GM18867 (cell line): ENCODE data around the gene LCN6.
"Not testable (repeated sequence)": the region's sequence is repeated elsewhere in the genome, so short reads cannot be mapped to it uniquely, and the experiment has no call there.

ENCODE experiments used
- ATAC-seq: cut with Tn5 transposase; IDR thresholded peaks from one replicate; pipeline ENCODE4 v1.9.1; 2021; ENCODE audit warnings: mild to moderate bottlenecking, moderate library complexity; ENCODE audit not compliant: unreplicated experiment

Gene LCN6

GRCh38 chr9:136760424-136760823 lies 12.1 kb upstream of the LCN6 start:
- no peak for ATAC-seq

DNA sequence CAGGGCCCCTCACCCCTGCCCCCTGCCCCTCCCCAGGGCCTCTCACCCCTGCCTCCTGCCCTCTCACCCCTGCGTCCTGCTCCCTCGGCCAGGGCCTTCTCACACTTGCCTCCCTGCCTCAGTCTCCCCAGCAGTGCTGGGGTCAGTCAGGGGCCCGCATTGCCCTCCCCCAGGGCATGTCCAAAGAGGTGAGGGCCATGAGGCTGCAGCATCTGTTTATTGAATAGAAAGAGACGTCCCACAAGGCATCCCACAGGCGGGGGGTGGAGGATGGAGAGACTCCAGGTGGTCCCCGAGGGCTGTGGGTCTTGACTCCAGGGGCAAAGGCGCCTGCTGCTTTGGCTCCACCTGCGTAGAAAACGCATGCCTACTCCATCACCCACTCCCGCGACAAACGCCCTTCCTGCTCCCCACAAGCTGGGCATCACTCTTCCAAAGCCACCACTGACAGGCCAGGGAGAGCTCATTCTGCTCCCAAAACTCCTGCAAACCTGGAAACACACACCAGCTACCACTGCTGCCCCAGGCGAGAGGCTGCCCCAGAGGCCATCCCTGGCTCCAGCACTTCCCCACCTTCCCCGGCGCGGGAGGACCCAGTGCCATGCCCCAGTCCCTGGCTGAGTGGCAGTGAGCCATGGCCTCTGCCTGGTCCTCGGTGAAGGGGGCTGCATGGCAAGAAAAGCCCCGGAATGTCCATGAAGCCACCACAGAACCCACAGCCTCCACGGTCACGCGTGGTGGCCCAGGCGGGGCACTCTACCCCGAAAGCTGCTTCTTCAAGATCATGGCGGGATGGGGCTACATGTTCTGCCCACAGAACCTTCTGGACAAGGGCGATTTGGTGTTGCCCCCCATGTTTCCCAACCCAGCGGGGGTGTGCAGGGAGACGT lies 11.4 kb upstream of the LCN6 start:
- ATAC-seq: no peak

DNA sequence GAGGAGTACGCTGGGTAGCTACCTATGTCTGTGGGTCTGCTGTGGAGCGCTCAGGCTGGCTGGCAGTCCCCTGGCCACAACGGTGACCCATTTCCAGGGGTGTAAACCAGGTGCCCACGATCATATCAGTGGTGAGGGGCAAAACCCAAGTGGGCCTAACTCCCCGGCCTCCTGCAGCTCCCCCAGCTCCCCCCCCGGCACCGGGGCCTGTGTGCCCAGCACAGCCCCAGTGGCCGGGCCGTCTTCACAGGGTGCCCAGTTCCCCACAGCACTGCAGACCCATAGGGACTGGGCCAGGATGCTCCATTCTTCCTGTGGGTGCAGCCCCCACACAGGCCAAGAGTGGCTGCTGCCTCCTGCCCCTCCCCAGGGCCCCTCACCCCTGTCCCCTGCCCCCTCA lies 10.7 kb upstream of the LCN6 start:
- no peak for ATAC-seq

- ATAC-seq: no peak
Observed at GRCh38 chr9:136757751-136758140, 9.4 kb upstream of the LCN6 start.

- ATAC-seq: no peak
Observed at GRCh38 chr9:136757328-136757727, 9.0 kb upstream of the LCN6 start.

GRCh38 chr9:136756836-136757235 lies 8.5 kb upstream of the LCN6 start:
- ATAC-seq: no peak

GRCh38 chr9:136756134-136756438 lies 7.8 kb upstream of the LCN6 start:
- no peak for ATAC-seq

DNA sequence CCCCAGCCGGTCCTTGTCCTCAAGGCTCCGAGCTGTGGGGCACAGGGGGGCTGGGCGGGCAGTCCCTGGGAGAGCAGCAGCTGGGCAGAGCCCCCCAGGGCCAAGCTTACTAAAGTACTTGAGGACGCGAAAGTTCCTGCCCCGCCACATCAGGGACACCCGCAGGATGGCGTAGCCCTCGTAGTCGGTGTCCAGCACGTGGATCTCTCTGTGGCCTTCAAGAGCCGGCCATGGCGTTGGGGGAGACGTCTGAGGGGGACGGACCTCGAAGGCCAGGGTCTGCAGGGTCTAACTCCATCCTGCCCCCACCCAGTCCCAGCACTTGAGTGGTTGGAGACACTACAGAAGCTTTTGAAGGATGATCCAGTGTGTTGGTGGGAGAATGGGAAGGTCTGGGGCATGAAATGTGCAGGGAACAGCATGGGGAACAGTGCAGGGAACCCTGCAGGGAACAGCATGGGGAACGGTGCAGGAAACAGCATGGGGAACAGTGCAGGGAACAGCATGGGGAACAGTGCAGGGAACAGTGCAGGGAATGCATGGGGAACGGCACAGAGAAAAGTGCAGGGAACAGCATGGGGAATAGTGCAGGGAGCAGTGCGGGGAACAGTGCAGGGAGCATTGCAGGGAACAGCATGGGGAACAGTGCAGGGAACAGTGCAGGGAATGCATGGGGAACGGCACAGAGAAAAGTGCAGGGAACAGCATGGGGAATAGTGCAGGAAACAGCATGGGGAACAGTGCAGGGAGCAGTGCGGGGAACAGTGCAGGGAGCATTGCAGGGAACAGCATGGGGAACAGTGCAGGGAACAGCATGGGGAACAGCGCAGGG lies 7.2 kb upstream of the LCN6 start:
- not testable (repeated sequence) for ATAC-seq

- ATAC-seq: no peak
Observed at GRCh38 chr9:136754626-136755301, 6.4 kb upstream of the LCN6 start.

DNA sequence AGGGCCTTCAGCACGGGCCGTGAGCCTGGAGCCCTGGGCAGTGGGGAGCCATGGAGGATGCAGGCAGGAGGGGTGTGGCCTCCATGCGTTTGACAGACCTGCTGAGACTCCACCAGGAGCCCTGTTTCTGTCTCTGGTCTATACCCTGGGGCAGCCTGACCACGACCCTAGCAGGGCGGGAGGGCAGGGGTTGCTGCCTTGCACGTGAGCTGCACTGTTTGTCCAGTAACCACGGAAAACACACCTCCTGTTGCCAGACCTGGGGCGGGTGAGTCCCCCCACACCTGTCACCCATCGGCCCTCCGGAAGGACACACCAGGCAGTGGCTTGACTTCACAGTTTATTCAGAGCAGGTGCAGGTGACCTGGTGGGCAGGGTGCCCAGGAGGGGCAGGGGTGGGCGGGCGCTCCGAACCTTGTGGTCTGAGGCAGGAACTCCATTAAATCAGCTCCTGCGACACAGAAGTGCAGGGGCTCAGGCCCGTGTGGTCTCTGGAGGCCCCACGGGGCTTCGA lies 5.8 kb upstream of the LCN6 start:
- ATAC-seq: no peak

DNA sequence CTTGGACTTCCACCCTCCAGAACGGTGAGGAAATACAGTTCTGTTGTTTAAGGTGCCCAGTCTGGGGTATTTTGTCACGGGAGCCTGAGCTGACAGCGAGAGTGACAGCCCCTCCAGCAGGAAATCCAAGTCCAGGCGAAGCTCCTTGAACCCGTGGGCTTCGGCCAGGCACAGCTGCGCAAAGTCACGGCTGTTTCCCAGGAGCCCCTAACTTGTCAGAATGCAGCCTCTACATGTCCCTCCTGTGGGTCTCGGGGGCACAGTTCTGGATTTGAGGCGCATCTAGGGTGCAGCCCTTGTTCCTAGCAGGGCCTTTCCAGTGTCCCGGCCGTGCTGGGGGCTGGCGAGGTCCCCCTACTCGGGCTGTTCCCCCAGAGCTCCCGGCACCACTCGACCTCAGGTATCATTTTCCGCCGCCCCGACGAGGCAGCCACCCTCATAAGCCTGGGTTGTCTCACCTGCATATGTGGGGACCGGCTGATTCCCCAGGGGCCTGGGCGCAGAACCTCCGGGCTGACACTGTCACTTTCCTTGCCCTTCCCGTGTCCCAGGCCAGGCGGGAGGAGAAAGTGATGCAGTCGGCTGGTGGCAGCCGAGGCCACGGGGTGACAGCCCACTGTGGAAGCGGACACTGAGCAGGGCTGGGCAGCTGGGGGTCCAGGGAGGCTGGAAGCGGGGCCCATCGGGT lies 5.2 kb upstream of the LCN6 start:
- ATAC-seq: no peak

GRCh38 chr9:136751814-136752213 lies 3.5 kb upstream of the LCN6 start:
- no peak for ATAC-seq

DNA sequence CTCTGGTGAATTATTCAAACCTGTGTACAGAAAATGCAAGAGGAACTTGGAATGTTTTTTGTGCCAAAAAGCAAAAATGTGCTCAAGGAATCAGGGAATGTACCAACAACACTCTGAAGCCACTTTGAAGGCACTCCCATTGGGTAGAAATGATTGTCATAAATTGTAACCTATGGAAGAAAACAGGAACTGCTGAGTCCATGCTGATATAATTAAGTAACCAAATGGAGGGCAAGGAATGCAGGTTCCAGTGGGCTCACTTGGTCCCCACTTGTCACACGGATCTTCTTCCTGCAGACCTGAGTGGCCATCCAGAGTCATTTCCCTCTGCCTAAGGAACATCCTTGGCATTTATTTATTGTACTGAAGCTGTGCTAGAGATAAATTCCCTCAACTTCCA lies 2.9 kb upstream of the LCN6 start:
- ATAC-seq: no peak

GRCh38 chr9:136750526-136750925 lies 2.2 kb upstream of the LCN6 start:
- no peak for ATAC-seq

- no peak for ATAC-seq
Observed at GRCh38 chr9:136748666-136749611, 614 bp upstream of the LCN6 start.

GRCh38 chr9:136747161-136748060 lies 914 bp downstream of the LCN6 start:
- no peak for ATAC-seq

- ATAC-seq: no peak
Observed at GRCh38 chr9:136746621-136747020, 1.7 kb downstream of the LCN6 start.

- no peak for ATAC-seq
Observed at GRCh38 chr9:136746155-136746490, 2.2 kb downstream of the LCN6 start.
